OCI-LY1 (cell line): ENCODE measurements around the gene TOP2A.

Experiments
- H2AFZ ChIP-seq: fragments of 200-600 bp; sonication (generic), shearing (Covaris generic); 2 replicates; pipeline ENCODE4 v1.6.0; 2014; ENCODE audit warnings: antibody characterized with exemption, mild to moderate bottlenecking, low read length
- H3F3A ChIP-seq: fragments of 200-600 bp; sonication (generic), shearing (Covaris generic); 2 replicates; pipeline ENCODE4 v1.6.0; 2014; ENCODE audit warnings: mild to moderate bottlenecking, antibody characterized with exemption, low read length, moderate library complexity; ENCODE audit not compliant: insufficient read depth
- H3K27ac ChIP-seq: fragments of 200-600 bp; sonication (generic); 2 replicates; pipeline ENCODE4 v1.5.1; 2014; ENCODE audit warnings: low read length, mixed run types, mild to moderate bottlenecking, low read depth; ENCODE audit not compliant: poor library complexity, severe bottlenecking
- H3K27me3 ChIP-seq: fragments of 200-600 bp; sonication (generic); 2 replicates; pipeline ENCODE4 v1.6.0; 2014; ENCODE audit warnings: antibody characterized with exemption, mild to moderate bottlenecking, low read length, moderate library complexity; ENCODE audit not compliant: insufficient read depth
- H3K36me3 ChIP-seq: fragments of 200-600 bp; sonication (generic); 2 replicates; pipeline ENCODE4 v1.6.1; 2014; ENCODE audit warnings: mild to moderate bottlenecking, antibody characterized with exemption, low read length, moderate library complexity, mixed read lengths; ENCODE audit not compliant: insufficient read depth
- H3K4me1 ChIP-seq: fragments of 200-600 bp; sonication (generic); 2 replicates; pipeline ENCODE4 v1.5.1; 2014; ENCODE audit warnings: mild to moderate bottlenecking, low read length, moderate library complexity; ENCODE audit not compliant: insufficient read depth, severe bottlenecking
- H3K4me2 ChIP-seq: fragments of 200-600 bp; sonication (generic), shearing (Covaris generic); 2 replicates; pipeline ENCODE4 v1.6.1; 2014; ENCODE audit warnings: low read length
- H3K4me3 ChIP-seq: fragments of 200-600 bp; sonication (generic); 2 replicates; pipeline ENCODE4 v1.5.1; 2014; ENCODE audit warnings: low read length, low read depth, mild to moderate bottlenecking, mixed read lengths; ENCODE audit not compliant: poor library complexity, severe bottlenecking
- H3K79me2 ChIP-seq: fragments of 200-600 bp; shearing (Covaris generic); 2 replicates; pipeline ENCODE4 v1.6.1; 2016; ENCODE audit warnings: mixed run types, low read length, mixed read lengths; ENCODE audit not compliant: insufficient read depth
- H3K9ac ChIP-seq: fragments of 200-600 bp; sonication (generic), shearing (Covaris generic); 2 replicates; pipeline ENCODE4 v1.6.1; 2014; ENCODE audit warnings: mild to moderate bottlenecking, low read length, mixed read lengths
- H3K9me2 ChIP-seq: fragments of 200-600 bp; sonication (generic), shearing (Covaris generic); 2 replicates; pipeline ENCODE4 v1.6.1; 2014; ENCODE audit warnings: low read depth, mild to moderate bottlenecking, low read length, mixed read lengths
- H3K9me3 ChIP-seq: fragments of 200-600 bp; shearing (Covaris generic); 2 replicates; pipeline ENCODE4 v1.6.1; 2014; ENCODE audit warnings: low read length, mixed read lengths
- H4K20me1 ChIP-seq: fragments of 200-600 bp; sonication (generic), shearing (Covaris generic); 2 replicates; pipeline ENCODE4 v1.6.0; 2016; ENCODE audit warnings: mild to moderate bottlenecking, low read length; ENCODE audit not compliant: insufficient read depth
- EZH2 ChIP-seq: fragments of 200-600 bp; sonication (generic), shearing (Covaris generic); IDR thresholded peaks from 2 replicates; pipeline ENCODE4 v1.8.0; 2017; ENCODE audit warnings: borderline replicate concordance, mixed run types, mild to moderate bottlenecking, antibody characterized with exemption, low read length, moderate library complexity, mixed read lengths
- TF ChIP-seq, protein P1 (sequence below): fragments of 200-600 bp; sonication (generic), shearing (Covaris generic); IDR thresholded peaks from 2 replicates; pipeline ENCODE4 v1.5.1; 2017; ENCODE audit warnings: mild to moderate bottlenecking, antibody characterized with exemption, low read length, moderate library complexity, mixed read lengths

TOP2A gene

GRCh38 chr17:40462343-40463121, 44.8 kb upstream of the TOP2A start:
- Histone ChIP-seq H4K20me1 (no peaks in the 10 kb centered on the region), H3F3A (no peaks in the 10 kb centered on the region), H3K4me2 (no peak overlapping the region)

DNA sequence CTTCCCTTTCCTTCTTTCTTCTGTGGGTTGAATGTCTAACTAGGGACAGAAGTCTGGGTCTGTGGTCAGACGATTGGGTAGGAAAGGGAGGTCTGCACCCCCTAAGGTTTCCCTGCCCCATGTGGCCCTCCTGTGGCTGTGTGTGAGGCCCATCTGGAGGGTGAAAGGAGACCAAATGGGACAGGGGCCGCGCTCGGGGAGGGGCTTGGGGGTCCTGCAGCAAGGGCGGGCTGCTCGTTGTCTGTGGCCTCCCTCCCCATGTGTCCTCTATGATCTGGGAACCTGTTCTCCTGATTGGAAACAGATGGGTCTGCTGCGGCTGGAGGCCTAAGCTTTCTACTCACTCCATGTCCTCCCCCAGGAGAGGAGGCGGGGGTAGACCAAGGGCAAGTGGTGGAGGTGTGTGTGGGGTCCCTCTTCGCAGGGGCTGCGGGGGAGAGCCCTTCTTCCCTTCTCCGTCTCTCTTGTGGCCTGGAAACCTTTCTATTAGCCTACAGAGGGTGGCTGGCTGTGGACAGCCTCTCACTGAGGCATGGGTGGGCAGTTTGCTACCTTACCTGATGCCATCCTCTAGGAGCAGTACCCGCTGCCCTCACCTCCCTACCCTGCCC, 44.1 kb upstream of the TOP2A start:
- Histone ChIP-seq H3K27ac (no peak overlapping the region), H3K27me3 (no peaks in the 10 kb centered on the region), H3K4me1 (no peaks in the 10 kb centered on the region), H3K36me3 (no peaks in the 10 kb centered on the region), H3K4me3 (no peak overlapping the region), H3K9me2 (no peaks in the 10 kb centered on the region), H2AFZ (no peak overlapping the region), H3K9me3 (no peaks in the 10 kb centered on the region), H4K20me1 (no peaks in the 10 kb centered on the region), H3K9ac (no peak overlapping the region), H3K79me2 (no peaks in the 10 kb centered on the region), H3K4me2 (no peak overlapping the region), H3F3A (no peaks in the 10 kb centered on the region)
- no peak for TF ChIP-seq EZH2
- TF ChIP-seq, protein P1, sequence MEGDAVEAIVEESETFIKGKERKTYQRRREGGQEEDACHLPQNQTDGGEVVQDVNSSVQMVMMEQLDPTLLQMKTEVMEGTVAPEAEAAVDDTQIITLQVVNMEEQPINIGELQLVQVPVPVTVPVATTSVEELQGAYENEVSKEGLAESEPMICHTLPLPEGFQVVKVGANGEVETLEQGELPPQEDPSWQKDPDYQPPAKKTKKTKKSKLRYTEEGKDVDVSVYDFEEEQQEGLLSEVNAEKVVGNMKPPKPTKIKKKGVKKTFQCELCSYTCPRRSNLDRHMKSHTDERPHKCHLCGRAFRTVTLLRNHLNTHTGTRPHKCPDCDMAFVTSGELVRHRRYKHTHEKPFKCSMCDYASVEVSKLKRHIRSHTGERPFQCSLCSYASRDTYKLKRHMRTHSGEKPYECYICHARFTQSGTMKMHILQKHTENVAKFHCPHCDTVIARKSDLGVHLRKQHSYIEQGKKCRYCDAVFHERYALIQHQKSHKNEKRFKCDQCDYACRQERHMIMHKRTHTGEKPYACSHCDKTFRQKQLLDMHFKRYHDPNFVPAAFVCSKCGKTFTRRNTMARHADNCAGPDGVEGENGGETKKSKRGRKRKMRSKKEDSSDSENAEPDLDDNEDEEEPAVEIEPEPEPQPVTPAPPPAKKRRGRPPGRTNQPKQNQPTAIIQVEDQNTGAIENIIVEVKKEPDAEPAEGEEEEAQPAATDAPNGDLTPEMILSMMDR, result no peak

More at GRCh38 chr17:40462343-40463121, 44.8 kb upstream of the TOP2A start:
- no peaks in the 10 kb centered on the region for H3K36me3 ChIP-seq
- H3K79me2 ChIP-seq, result no peaks in the 10 kb centered on the region
- no peak for TF ChIP-seq EZH2
- TF ChIP-seq, protein P1, result no peak
- H3K27ac ChIP-seq, result no peak overlapping the region
- H3K4me1 ChIP-seq, result no peaks in the 10 kb centered on the region
- no peaks in the 10 kb centered on the region for H3K9me2 ChIP-seq
- no peak overlapping the region for H2AFZ ChIP-seq
- no peak overlapping the region for H3K4me3 ChIP-seq
- no peaks in the 10 kb centered on the region for H3K27me3 ChIP-seq
- no peaks in the 10 kb centered on the region for H3K9me3 ChIP-seq
- no peak overlapping the region for H3K9ac ChIP-seq

GRCh38 chr17:40460968-40461731, 43.5 kb upstream of the TOP2A start:
- no peak overlapping the region for H3K4me3 ChIP-seq
- no peak for TF ChIP-seq EZH2
- TF ChIP-seq, protein P1, result no peak
- no peaks in the 10 kb centered on the region for H3K9me2 ChIP-seq
- H3F3A ChIP-seq, result no peaks in the 10 kb centered on the region
- no peaks in the 10 kb centered on the region for H3K9me3 ChIP-seq
- H3K4me1 ChIP-seq, result no peaks in the 10 kb centered on the region
- no peak overlapping the region for H3K27ac ChIP-seq
- H3K79me2 ChIP-seq, result no peaks in the 10 kb centered on the region
- no peaks in the 10 kb centered on the region for H3K36me3 ChIP-seq
- H4K20me1 ChIP-seq, result no peaks in the 10 kb centered on the region
- H3K27me3 ChIP-seq, result no peaks in the 10 kb centered on the region
- H3K4me2 ChIP-seq, result no peak overlapping the region
- no peak overlapping the region for H2AFZ ChIP-seq
- no peak overlapping the region for H3K9ac ChIP-seq
